ENCODE results near the gene SYT7. TPM values are rescaled to one million over a fixed set of nuclear protein-coding genes. Genes with fewer than 3 reads are reported as not detected.

The SYT7 gene
- total RNA-seq, 1 donor from 2014 or later: 18.9 TPM

GRCh38 chr11:61598374-61598773 lies 17.5 kb upstream of the SYT7 start:
- TF ChIP-seq, protein P1, sequence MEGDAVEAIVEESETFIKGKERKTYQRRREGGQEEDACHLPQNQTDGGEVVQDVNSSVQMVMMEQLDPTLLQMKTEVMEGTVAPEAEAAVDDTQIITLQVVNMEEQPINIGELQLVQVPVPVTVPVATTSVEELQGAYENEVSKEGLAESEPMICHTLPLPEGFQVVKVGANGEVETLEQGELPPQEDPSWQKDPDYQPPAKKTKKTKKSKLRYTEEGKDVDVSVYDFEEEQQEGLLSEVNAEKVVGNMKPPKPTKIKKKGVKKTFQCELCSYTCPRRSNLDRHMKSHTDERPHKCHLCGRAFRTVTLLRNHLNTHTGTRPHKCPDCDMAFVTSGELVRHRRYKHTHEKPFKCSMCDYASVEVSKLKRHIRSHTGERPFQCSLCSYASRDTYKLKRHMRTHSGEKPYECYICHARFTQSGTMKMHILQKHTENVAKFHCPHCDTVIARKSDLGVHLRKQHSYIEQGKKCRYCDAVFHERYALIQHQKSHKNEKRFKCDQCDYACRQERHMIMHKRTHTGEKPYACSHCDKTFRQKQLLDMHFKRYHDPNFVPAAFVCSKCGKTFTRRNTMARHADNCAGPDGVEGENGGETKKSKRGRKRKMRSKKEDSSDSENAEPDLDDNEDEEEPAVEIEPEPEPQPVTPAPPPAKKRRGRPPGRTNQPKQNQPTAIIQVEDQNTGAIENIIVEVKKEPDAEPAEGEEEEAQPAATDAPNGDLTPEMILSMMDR (IDR thresholded peaks at IDR 0.05; ENCODE audit: borderline replicate concordance): no peak
- Histone ChIP-seq H3K4me3 (no peak overlapping the region), H3K27ac (replicated peaks) (no peak overlapping the region), H3K4me1 (peaks cover 74% of the 10 kb centered on the region), H3K9me3 (replicated peaks) (no peaks in the 10 kb centered on the region), H3K36me3 (no peaks in the 10 kb centered on the region), H3K27me3 (ENCODE audit: low read depth) (peaks cover 7% of the 10 kb centered on the region)
- intact Hi-C loops (cut with micrococcal nuclease): no loop called here
- DNase-seq: no peak

GRCh38 chr11:61596990-61597389 lies 16.1 kb upstream of the SYT7 start:
- intact Hi-C loops (cut with micrococcal nuclease): no loop called here
- Histone ChIP-seq H3K27me3 (ENCODE audit: low read depth) (peaks cover 13% of the 10 kb centered on the region), H3K4me1 (peaks cover 67% of the 10 kb centered on the region), H3K4me3 (no peak overlapping the region), H3K36me3 (no peaks in the 10 kb centered on the region), H3K9me3 (replicated peaks) (no peaks in the 10 kb centered on the region), H3K27ac (replicated peaks) (no peak overlapping the region)
- DNase-seq: no peak
- TF ChIP-seq, protein P1 (IDR thresholded peaks at IDR 0.05; ENCODE audit: borderline replicate concordance): no peak

- Histone ChIP-seq H3K4me1 (peaks cover 66% of the 10 kb centered on the region), H3K27ac (replicated peaks) (peak overlapping the region; percentile 89), H3K27me3 (ENCODE audit: low read depth) (peaks cover 13% of the 10 kb centered on the region), H3K36me3 (no peaks in the 10 kb centered on the region), H3K4me3 (no peak overlapping the region), H3K9me3 (replicated peaks) (no peaks in the 10 kb centered on the region)
- intact Hi-C loops (cut with micrococcal nuclease): no loop called here
- no peak for DNase-seq
- TF ChIP-seq, protein P1 (IDR thresholded peaks at IDR 0.05; ENCODE audit: borderline replicate concordance): no peak
These were observed 15.7 kb upstream of the SYT7 start for GRCh38 chr11:61596542-61596941.

DNA sequence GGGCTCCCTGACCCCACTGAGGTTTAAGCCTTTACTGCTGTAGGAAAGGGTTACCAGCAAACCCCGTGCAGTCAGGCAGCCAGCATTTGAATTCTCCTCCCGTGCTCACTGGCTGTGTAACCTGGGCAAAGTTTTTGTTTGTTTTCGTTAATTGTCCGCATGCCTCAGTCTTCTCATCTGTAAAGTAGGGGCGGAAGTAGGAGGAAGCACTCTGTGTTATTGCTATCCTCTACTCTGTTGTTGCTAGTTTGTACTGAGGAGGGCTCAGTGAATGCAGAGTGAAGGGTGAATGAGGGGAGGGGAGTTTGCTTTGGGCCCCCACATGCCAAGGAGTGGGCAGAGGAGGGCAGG lies 14.0 kb upstream of the SYT7 start:
- peaks cover 55% of the 10 kb centered on the region for H3K4me1 ChIP-seq
- no peak for DNase-seq
- H3K27ac ChIP-seq (replicated peaks): peak overlapping the region; percentile 89
- intact Hi-C loops (cut with micrococcal nuclease): no loop called here
- no peaks in the 10 kb centered on the region for H3K9me3 ChIP-seq (replicated peaks)
- H3K36me3 ChIP-seq: no peaks in the 10 kb centered on the region
- TF ChIP-seq, protein P1 (IDR thresholded peaks at IDR 0.05; ENCODE audit: borderline replicate concordance): no peak
- peak overlapping the region; percentile 25 for H3K4me3 ChIP-seq
- peaks cover 13% of the 10 kb centered on the region for H3K27me3 ChIP-seq (ENCODE audit: low read depth)

- Histone ChIP-seq H3K4me1 (peaks cover 49% of the 10 kb centered on the region), H3K27ac (replicated peaks) (no peak overlapping the region), H3K27me3 (ENCODE audit: low read depth) (peaks cover 13% of the 10 kb centered on the region), H3K9me3 (replicated peaks) (no peaks in the 10 kb centered on the region), H3K4me3 (no peak overlapping the region), H3K36me3 (no peaks in the 10 kb centered on the region)
- intact Hi-C loops (cut with micrococcal nuclease): no loop called here
- no peak for DNase-seq
- TF ChIP-seq, protein P1 (IDR thresholded peaks at IDR 0.05; ENCODE audit: borderline replicate concordance): no peak
These were observed 12.3 kb upstream of the SYT7 start for GRCh38 chr11:61593151-61593550.

DNA sequence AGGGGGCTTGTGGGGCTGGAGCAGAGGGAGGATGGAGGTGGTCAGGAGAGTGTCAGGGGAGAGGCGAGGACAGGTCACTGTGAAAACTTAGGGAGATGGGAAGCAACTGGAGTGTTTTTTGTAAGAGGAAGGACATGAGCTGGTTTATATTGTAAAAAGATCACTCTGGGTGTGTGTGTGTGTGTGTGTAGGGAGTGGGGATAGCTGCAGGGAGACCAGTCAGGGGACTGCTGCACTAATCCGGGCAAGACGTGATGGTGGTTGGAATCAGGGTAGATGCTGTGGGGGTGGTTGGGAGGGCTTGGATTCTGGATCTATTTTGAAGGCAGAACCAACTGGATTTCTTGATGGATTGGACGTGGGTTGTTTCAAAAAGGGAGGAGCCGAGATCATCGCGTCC lies 11.3 kb upstream of the SYT7 start:
- Histone ChIP-seq H3K4me3 (no peak overlapping the region), H3K4me1 (peaks cover 50% of the 10 kb centered on the region), H3K27me3 (ENCODE audit: low read depth) (peaks cover 13% of the 10 kb centered on the region), H3K27ac (replicated peaks) (no peak overlapping the region), H3K36me3 (no peaks in the 10 kb centered on the region), H3K9me3 (replicated peaks) (no peaks in the 10 kb centered on the region)
- intact Hi-C loops (cut with micrococcal nuclease): no loop called here
- TF ChIP-seq, protein P1 (IDR thresholded peaks at IDR 0.05; ENCODE audit: borderline replicate concordance): no peak
- DNase-seq: no peak

All from left ventricle myocardium inferior (tissue), 1 donor.